HG03097 (cell line): ENCODE measurements around the gene WDR38.

ENCODE experiments used
- ATAC-seq: cut with Tn5 transposase; IDR thresholded peaks from one replicate; pipeline ENCODE4 v1.9.1; 2021; ENCODE audit not compliant: unreplicated experiment, low FRiP score

The WDR38 gene, protein sequence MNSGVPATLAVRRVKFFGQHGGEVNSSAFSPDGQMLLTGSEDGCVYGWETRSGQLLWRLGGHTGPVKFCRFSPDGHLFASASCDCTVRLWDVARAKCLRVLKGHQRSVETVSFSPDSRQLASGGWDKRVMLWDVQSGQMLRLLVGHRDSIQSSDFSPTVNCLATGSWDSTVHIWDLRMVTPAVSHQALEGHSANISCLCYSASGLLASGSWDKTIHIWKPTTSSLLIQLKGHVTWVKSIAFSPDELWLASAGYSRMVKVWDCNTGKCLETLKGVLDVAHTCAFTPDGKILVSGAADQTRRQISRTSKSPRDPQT

DNA sequence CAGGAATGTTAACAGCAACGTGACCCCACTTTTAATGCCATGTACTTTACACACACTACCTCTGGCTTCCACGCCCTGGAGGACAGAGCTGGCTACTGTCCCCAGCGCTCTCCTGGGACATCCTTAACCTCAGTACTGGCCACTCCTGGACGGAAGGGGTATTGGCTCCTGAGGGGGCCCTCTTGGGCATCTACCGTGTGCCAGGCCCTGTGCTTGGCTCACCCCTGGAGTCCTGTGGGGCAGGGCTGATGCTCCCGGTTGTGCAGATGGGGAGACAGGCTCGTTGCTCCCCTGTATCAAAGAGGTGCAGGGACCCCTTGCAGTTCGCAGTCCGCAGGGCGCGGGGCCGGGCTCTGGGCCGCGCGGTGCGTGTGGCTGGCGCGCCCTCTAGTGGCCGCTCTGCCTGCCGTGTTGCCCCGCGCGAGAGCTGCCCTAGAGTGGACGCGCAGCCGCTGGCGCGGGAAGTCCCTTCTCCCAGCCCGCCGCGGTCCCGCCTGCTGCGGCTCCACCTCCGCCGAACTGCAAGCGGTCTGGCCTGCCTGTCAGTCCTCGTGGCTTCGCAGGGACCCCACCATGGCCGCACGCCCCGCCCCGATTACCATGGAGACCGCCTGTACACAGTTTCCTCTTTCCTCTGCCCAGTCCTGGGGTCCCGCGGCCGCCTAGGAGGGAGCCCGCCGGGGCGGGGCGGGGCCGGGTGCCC, at the start of gene WDR38:
Gene WDR38, plus strand, starts transcription at position 632 of the 703 bp plus-strand sequence. CDS start 72 bp downstream, outside the sequence.
- peak; percentile 60 for ATAC-seq

GRCh38 chr9:124803911-124804310, 49.3 kb upstream of the WDR38 start:
- ATAC-seq, result no peak

DNA sequence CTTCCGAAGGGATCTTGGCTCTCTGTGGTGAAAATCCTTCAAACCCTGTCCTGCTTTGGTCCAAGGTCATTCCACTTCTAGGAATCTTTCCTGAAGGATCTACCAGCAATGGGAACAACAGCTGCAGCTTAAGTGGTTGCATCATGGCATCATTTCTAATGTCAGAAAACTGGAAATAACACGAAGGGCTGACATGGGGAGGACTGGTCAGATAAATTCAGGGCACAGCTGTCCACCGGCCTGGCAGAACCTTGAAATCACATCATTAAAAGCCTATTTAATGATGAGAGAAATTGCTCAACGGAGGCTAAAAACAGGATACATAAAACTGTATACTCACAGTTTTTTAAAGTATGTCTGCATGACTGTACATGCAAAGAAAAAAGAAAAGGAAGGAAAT, 48.1 kb upstream of the WDR38 start:
- ATAC-seq, result no peak

DNA sequence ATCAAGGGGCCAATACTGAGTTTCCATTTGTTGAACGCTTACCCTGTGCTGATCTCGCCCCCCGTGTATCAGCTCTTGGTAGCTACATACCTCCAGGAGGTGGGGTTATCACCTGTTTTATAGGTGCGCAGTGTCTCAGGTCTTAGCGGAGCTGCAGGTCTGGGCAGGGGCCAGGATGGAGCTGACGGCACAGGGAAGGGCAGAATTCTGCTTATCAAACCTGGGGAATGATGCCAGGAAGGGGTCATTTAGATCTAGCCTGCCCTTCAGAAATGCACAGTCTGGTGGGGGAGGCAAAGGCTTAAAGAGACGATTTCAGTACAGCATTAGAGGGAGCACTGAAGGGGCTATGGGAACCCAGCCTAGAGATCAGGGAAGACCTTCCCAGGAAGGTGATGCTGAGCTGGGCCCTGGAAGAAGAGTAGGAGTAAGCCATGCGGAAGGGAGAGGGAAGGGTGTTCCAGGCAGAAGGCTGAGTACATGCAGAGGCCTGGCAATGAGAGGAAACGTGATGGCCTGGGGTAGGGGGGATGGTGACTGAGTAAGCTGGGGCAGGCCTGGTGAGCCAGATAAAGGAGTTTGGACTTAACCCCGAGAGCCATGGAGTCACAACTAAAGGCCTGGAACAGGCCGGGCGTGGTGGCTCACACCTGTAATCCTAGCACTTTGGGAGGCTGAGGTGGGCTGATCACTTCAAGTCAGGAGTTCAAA, 44.9 kb upstream of the WDR38 start:
- no peak for ATAC-seq

GRCh38 chr9:124809211-124809610, 44.0 kb upstream of the WDR38 start:
- no peak for ATAC-seq

- no peak for ATAC-seq
Measured at GRCh38 chr9:124809741-124810500, 43.3 kb upstream of the WDR38 start.

GRCh38 chr9:124810663-124811355, 42.5 kb upstream of the WDR38 start:
- ATAC-seq, result no peak

DNA sequence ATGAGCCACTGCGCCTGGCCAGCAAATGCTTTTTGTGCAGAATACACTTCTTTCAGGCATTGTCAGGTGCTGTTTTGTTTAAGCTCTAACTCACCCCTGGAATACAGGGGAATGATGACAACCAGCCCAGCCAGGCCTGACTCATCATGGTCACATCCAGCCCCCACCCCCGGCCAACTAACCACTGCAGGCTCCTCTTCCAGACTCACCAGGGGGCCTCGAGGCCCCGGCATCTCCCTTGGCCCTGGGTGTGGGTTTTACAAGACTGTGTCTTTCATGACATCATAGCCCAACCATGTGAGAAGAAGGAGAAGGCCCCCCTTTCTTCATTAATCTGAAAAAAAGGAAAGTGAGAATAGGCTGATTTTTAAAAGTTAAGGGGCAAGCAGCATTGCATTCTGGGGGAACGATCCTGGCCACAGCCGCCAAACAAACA, 40.8 kb upstream of the WDR38 start:
- ATAC-seq, result no peak

- no peak for ATAC-seq
Measured at GRCh38 chr9:124813041-124813440, 40.2 kb upstream of the WDR38 start.

DNA sequence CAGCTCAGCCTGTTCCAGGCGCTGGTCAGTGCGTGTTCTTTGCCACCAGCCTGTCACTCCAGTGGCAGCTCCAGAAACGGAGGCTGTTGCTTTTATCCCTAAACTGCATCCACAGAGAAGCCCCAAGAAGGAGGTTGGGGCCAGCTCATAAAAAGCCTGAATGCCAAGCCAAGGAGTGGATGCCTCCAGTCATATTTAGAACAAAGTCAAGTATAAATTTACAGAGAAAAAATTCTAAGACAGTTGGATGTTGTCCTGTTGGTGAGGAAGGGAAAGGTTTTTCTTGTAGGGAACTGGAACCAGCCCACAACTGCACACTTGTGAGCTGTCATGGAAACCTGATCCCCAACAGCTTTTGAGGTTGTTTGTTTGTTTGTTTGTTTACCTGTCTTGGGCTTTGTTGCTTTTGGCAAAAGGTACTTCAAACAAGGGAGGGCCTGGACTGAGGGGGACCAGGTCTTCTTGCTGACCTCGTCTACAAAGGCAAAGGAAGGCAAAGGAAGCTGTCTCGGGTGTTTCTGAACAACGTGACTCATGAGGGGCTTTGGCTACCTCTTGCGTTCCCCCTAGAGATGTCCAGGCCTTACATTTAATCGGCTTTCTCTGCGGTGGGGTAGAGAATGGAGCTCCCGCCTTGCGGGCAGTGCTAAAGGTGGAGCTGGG, 39.6 kb upstream of the WDR38 start:
- ATAC-seq, result no peak

DNA sequence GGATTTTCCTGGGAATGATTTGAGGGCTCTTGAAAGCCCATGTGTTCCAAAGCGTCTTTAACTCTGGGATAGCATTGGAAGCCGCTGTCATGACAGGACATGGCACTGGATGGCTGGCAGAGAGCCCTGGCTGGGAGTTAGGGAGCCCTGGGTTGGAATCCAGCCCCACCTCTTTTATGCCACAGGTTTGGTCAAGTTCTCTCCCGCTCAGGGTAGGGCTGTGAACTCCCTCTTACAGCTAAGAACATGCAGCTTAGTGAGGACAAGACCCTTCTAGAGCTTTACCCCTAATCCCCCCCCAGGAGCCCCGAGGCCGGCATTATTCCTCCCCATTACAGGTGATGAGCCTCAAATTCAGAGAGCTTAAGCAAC, 39.1 kb upstream of the WDR38 start:
- no peak for ATAC-seq

DNA sequence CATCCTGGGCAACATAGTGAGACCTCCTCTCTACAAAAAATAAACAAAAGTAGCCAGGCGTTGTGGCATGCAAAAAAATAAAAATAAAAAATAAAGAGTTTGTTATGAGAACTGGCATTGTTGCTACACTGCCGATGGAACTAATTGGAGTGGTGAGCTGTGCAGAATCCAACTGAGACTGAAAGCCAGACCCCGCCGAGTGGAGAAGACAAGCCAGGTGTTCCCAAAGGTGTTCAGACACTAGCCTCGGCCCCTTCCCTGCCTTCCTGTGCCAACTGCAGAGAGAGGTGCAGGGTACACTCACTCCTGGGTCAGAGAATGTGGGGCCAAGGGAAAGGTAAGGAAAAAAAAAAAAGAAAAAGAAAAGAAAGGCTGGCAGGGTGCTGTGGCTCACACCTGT, 37.7 kb upstream of the WDR38 start:
- no peak for ATAC-seq

- ATAC-seq, result no peak
Measured at GRCh38 chr9:124818431-124819281, 34.6 kb upstream of the WDR38 start.

- ATAC-seq, result no peak
Measured at GRCh38 chr9:124820698-124821623, 32.3 kb upstream of the WDR38 start.

DNA sequence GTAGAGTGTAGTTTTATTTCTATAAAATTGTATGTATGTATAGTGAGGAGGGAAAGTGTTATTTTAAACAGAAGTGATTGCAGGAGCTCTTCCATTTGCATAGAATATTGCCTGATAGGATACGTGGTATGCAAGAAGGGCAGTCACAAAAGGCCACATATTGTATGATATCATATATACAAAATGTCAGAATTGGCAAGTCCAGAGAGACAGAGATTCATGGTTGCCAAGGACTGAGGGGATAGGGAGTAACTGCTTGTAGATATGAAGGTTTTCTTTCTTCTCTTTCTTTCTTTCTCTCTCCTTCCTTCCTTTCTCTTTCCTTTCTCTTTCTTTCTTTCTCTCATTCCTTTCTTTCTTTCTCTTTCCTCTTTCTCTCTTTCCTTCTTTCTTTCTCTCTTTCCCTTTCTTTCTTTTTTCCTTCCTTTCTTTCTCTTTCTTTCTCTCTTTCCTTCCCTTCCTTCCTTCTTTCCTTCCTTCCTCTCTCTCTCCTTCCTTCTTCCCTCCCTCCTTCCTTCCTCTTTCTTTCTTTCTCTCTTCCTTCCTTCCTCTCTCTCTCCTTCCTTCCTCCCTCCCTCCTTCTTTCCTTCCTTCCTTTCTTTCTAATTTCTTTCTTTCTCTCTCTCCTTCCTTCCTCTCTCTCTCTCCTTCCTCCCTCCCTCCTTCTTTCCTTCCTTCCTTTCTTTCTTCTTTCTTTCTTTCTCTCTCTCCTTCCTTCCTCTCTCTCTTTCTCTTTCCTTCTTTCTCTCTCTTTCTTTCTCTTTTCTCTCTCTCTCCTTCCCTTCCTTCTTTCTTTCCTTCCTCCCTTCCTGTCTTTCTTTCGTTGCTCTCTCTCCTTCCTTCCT, 24.5 kb upstream of the WDR38 start:
- no peak for ATAC-seq

DNA sequence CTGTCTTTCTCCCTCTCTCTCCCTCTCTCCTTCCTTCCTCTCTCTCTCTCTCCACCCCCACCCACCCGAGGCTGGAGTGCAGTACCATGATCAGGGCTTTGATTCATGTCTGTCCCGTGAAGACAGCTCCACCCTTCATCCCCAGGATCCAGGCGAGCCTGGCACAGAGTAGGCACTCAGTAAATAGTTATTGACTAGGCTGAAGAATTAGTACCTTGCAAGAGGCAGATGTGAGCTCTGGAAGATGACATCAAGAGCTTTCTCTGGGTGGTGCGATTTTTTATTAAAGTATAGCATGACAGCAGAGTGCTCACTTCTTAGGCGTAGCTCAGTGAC, 24.0 kb upstream of the WDR38 start:
- no peak for ATAC-seq

GRCh38 chr9:124830593-124830992, 22.7 kb upstream of the WDR38 start:
- ATAC-seq, result no peak
